Right atrium auricular region (tissue), 2 donors: ENCODE measurements around the gene ZFP2. TPM values are rescaled to one million over a fixed set of nuclear protein-coding genes. Genes with fewer than 3 reads are reported as not detected.
A peak's percentile ranks its signal among the peaks of the same experiment; 100 is the strongest.
"Not testable (repeated sequence)": the region's sequence is repeated elsewhere in the genome, so short reads cannot be mapped to it uniquely, and the experiment has no call there.

ENCODE experiments used
- DNase-seq: peaks from one replicate; pipeline ENCODE4 v3.0.0-alpha.2; 2019; ENCODE audit warnings: low spot score
- H3K27ac ChIP-seq, 2 donors: fragments of 200-600 bp; sonication (generic); 1 replicate in 1 of 2; 2 replicates in 1 of 2; pipeline ENCODE4 v1.5.1; 2016 to 2019
- H3K27me3 ChIP-seq, 2 donors: fragments of 200-600 bp; sonication (generic); one replicate each; pipeline versions ENCODE4 v1.5.1 to v1.6.0; 2017 to 2019
- H3K36me3 ChIP-seq: fragments of 200-600 bp; sonication (generic); one replicate; pipeline ENCODE4 v1.5.1; 2016
- H3K4me1 ChIP-seq, 2 donors: fragments of 200-600 bp; sonication (generic); one replicate each; pipeline versions ENCODE4 v1.5.1 to v1.6.0; 2017 to 2019
- H3K4me3 ChIP-seq, 2 donors: fragments of 200-600 bp; sonication (generic); 1 replicate in 1 of 2; 2 replicates in 1 of 2; pipeline ENCODE4 v1.5.1; 2017 to 2019; ENCODE audit warnings: mild to moderate bottlenecking in 1 of 2, moderate library complexity in 1 of 2
- H3K9me3 ChIP-seq, 2 donors: fragments of 200-600 bp; sonication (generic); one replicate each; pipeline ENCODE4 v1.5.1; 2019
- total RNA-seq, 2 donors: library from RNA; depleted of rRNA; stranded (reverse); fragments of >200 nt; gene quantifications; one replicate each; pipeline ENCODE4 v1.1.0, GENCODE V29; 2016
- TF ChIP-seq, protein P1 (sequence below), 2 donors: fragments of 200-600 bp; sonication (generic); IDR thresholded peaks; one replicate each; pipeline ENCODE4 v1.5.1; 2019; ENCODE audit warnings: antibody characterized with exemption in 2 of 2

ZFP2 gene
- total RNA-seq: 1 to 10 TPM in 1 of 2 donors, under 1 TPM in 1; 0.43 to 2.0 TPM

- no peak for DNase-seq
Measured at GRCh38 chr5:178895615-178896571, at the start of gene ZFP2. ZFP2 (plus strand) TSS chr5:178895913; CDS start chr5:178931314, 35,401 bp downstream.

DNA sequence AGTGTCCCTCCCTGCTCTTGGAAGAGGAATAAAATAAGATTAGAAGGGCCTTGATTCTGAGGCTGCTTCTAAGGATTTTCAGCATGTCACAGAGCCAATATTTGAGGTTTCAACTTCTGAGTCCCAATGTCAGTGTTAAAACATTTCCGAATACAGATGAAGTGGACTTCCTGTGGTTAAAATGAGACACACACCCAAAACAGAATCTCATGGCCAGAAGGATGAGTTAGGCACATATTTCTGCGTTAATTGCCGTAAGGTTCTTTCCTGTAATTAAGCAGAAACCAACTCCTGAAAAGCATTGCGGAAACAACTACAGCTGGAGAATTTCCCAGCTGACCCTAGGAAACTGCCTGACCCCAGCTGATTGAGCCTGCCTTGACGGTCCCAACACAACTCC lies 46.4 kb upstream of the ZFP2 start:
- Histone ChIP-seq H3K36me3 (no peaks in the 10 kb centered on the region), H3K4me3 (no peak overlapping the region), H3K9me3 (no peaks in the 10 kb centered on the region), H3K27me3 (no peaks in the 10 kb centered on the region), H3K4me1 (peaks cover 0 to 4% of the 10 kb centered on the region in 2 donors), H3K27ac (no peak overlapping the region)
- DNase-seq: no peak
- TF ChIP-seq, protein P1, sequence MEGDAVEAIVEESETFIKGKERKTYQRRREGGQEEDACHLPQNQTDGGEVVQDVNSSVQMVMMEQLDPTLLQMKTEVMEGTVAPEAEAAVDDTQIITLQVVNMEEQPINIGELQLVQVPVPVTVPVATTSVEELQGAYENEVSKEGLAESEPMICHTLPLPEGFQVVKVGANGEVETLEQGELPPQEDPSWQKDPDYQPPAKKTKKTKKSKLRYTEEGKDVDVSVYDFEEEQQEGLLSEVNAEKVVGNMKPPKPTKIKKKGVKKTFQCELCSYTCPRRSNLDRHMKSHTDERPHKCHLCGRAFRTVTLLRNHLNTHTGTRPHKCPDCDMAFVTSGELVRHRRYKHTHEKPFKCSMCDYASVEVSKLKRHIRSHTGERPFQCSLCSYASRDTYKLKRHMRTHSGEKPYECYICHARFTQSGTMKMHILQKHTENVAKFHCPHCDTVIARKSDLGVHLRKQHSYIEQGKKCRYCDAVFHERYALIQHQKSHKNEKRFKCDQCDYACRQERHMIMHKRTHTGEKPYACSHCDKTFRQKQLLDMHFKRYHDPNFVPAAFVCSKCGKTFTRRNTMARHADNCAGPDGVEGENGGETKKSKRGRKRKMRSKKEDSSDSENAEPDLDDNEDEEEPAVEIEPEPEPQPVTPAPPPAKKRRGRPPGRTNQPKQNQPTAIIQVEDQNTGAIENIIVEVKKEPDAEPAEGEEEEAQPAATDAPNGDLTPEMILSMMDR (IDR thresholded peaks at IDR 0.05): no peak

More at GRCh38 chr5:178895615-178896571, at the start of gene ZFP2:
- Histone ChIP-seq H3K4me1 (peaks cover 0 to 11% of the 10 kb centered on the region in 2 donors), H3K9me3 (no peaks in the 10 kb centered on the region), H3K36me3 (no peaks in the 10 kb centered on the region), H3K27me3 (no peaks in the 10 kb centered on the region), H3K27ac (peak within 1 kb of the TSS; percentile 70 to 78), H3K4me3 (peak within 1 kb of the TSS; percentile 68 to 83)
- TF ChIP-seq, protein P1 (IDR thresholded peaks at IDR 0.05): no peak

- H3K27me3 ChIP-seq: no peaks in the 10 kb centered on the region
- H3K27ac ChIP-seq: no peak overlapping the region
- no peak for DNase-seq
- no peaks in the 10 kb centered on the region for H3K9me3 ChIP-seq
- TF ChIP-seq, protein P1 (IDR thresholded peaks at IDR 0.05): no peak
- H3K4me3 ChIP-seq: no peak overlapping the region
- no peaks in the 10 kb centered on the region for H3K36me3 ChIP-seq
- no peaks in the 10 kb centered on the region for H3K4me1 ChIP-seq
Measured at GRCh38 chr5:178851951-178852350, 43.8 kb upstream of the ZFP2 start.

- Histone ChIP-seq H3K27me3 (no peaks in the 10 kb centered on the region), H3K27ac (no peak overlapping the region), H3K36me3 (no peaks in the 10 kb centered on the region), H3K4me3 (no peak overlapping the region), H3K4me1 (no peaks in the 10 kb centered on the region), H3K9me3 (no peaks in the 10 kb centered on the region)
- no peak for DNase-seq
- TF ChIP-seq, protein P1 (IDR thresholded peaks at IDR 0.05): no peak
Measured at GRCh38 chr5:178854284-178854683, 41.4 kb upstream of the ZFP2 start.

GRCh38 chr5:178859625-178860521 lies 35.8 kb upstream of the ZFP2 start, which contains the start of gene ZNF354B:
ZNF354B (plus strand) TSS chr5:178859953; CDS start chr5:178861048, 1,095 bp downstream.
- TF ChIP-seq, protein P1 (IDR thresholded peaks at IDR 0.05): peak in 1 of 2 donors; percentile 43
- Histone ChIP-seq H3K4me1 (peaks cover 0 to 20% of the 10 kb centered on the region in 2 donors), H3K36me3 (peaks cover 5% of the 10 kb centered on the region), H3K9me3 (no peaks in the 10 kb centered on the region), H3K27ac (peak within 1 kb of the TSS; percentile 71 to 84), H3K27me3 (no peaks in the 10 kb centered on the region), H3K4me3 (peak within 1 kb of the TSS; percentile 89 to 96)
- DNase-seq: peak; percentile 90

GRCh38 chr5:178860615-178861014 lies 35.1 kb upstream of the ZFP2 start:
- Histone ChIP-seq H3K27ac (peak overlapping the region; percentile 71 to 84), H3K36me3 (peaks cover 12% of the 10 kb centered on the region), H3K4me3 (peak overlapping the region; percentile 89 to 96), H3K4me1 (peaks cover 0 to 20% of the 10 kb centered on the region in 2 donors)
- not testable (repeated sequence) for DNase-seq, H3K27me3 ChIP-seq, H3K9me3 ChIP-seq
